Cerebellar nuclear complex (tissue), 1 donor: ENCODE results near the gene ZNF230.

Experiments
- DNase-seq, 2 experiments: peaks; one replicate each; lab custom pipeline; 2025; lab: John Stamatoyannopoulos, UW

Gene ZNF230

GRCh38 chr19:44042147-44042546, 39.4 kb downstream of the ZNF230 start:
- DNase-seq: no peak

GRCh38 chr19:44050740-44051649, 48.2 kb downstream of the ZNF230 start:
- DNase-seq: no peak

GRCh38 chr19:44051650-44052402, 49.1 kb downstream of the ZNF230 start, which contains the start of gene ZNF223:
Gene ZNF223, plus strand, starts transcription at chr19:44052036. Its CDS starts 3,141 bp downstream, at chr19:44055177.
- DNase-seq: peak; percentile 88 to 98

GRCh38 chr19:44055870-44056269, 53.1 kb downstream of the ZNF230 start:
- DNase-seq: no peak

GRCh38 chr19:44059229-44059628, 56.5 kb downstream of the ZNF230 start:
- no peak for DNase-seq

GRCh38 chr19:44061038-44061437, 58.3 kb downstream of the ZNF230 start:
- DNase-seq: no peak
